Right forelimb (tissue), 1 donor: ENCODE measurements around the gene CEMP1.
A peak's percentile ranks its signal among the peaks of the same experiment; 100 is the strongest.

Source experiments
- DNase-seq: peaks from one replicate; pipeline ENCODE4 v3.0.0-alpha.2; 2018

The CEMP1 gene

DNA sequence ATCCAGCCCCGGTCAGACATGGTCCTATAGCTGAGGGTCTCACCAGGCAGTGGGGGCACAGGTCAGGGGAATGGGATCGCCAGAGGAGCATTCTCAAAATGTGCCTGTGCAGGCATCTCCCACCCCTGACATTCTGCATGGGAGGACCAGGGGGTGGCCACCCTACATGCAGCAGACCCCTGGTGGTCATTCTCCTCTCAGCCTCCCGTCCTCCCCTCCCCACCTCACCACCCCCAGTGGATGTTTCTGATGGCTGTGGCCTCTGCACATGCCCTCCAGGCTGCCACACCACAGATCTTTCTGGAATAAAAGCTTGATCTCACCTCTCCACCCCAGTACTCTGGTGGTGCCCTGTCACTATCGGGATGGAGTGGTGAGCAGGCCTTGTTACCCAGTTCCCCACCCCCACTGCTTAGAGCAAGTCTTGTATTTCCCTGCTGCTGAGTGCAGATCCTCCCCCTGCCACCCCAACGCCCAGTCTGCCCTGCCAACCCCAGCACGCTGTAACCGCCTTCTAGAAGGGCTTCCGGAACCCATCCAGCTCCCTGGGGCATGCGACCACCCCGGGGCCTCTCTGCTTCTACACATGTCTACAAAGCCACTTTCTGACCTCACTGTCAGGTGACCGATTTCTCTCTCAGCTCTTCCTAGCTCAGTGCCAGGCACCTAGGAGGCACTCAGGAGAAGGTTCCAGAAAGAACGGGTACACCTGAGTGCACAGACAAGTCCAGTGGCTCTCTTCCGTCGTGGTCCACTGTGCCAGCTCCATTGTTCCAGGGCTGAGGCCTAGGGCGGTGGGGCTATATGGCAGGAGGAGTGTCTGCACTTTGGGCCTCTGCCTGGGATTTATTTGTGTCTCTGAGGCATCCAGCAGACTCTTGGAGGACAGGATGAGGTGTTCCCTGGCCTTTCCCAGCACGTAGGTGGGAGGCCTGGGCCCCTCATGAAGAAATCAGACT, 47.0 kb downstream of the CEMP1 start:
- DNase-seq: no peak

DNA sequence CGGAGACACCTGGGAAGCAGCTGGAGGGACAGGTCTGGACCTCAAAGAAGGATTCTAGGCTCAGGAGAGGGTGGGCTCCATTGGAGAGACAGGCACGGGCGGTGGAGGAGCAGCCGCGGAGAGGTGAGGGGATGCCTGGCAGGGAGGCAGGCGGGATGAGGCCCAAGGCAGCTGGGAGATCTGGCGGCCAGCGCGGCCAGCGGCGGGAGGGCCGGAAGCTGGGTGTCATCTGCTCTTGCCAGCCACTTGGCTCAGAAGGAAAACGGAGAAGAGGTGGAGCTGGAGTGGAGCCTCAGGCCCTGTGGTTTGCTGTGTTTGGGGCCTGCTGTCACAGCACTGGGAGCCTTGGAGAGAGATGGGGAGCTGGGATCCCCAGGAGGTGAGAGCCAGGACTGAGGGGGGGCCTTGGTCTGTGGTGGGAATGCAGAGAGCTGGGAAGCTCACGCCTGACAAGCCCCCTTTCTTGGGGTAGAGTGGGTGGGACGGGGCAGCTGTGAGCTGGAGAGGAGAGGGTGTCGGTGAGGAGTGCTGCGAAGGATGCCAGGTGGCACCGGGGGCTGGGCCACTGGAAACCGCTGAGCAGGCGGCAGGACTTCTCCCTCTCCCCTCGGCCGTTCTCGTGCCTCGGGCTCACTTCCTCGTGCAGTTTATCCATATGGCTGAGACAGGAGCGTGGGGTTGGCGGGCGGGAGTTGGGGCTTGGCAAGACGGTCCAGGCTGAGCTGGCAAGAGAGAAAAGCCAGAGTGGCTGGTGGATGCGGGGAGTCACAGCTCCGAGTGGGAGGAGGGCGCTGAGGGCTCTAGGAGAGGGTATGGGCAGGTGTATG, 48.3 kb downstream of the CEMP1 start:
- DNase-seq: peak; percentile 81

DNA sequence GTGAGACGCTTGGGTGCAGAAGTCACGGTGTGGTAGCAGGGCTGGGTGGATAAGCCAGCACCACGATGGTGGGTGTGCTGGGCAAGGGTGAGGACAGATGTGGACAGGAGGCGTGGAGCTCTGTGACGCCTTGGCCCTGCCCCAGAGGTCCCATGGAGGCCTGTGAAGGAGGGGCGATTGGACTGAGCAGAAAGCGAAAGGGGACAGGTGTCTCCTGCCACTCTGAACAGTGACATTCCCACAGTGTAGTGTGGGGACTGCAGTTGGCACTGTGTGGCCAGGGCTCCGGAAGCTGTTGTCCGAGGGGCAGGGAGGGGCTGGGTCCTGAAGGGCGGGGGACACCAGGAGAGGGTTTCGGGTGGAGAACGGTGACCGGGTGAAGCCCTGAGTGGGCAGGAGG, 49.0 kb downstream of the CEMP1 start:
- DNase-seq: no peak

DNA sequence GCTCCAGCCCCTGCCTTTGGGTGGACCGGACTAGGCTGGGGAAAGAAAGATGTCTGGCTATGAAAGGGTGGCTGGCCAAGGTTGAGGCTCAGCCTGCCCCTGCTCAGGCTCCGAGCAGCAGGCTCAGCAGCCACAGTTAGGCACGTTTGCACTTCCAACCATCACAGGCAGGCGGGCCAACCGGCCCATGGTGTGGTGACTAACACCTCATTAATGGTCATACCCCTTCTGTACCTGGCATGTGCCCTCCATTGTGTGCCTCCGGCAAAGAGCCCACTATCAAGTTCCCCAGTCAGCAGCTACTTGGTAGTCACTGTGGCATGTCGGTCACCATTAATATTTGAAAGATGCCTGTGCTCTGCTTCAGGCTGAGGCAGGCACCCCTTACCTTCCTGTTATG, 49.5 kb downstream of the CEMP1 start:
- DNase-seq: no peak

DNA sequence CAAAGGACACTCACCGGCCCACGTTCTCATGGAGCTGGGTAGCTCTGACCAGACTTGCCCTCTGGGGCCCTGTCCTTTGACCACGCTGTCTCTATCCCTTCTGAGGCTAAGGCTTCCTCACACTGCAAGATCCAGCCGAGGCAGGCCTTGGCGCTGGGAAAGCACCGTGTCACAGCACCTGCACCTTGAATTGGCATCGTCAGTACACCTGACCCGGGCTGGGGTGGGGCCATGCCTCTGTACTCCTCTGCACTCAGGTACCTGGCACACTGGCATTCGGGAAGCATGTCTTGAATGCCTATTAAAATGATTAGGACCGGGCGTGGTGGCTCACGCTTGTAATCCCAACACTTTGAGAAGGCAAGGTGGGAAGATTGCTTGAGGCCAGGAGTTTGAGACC, 50.3 kb downstream of the CEMP1 start:
- no peak for DNase-seq
